Nephron progenitor cell (in vitro differentiated cells): ENCODE measurements around the gene DLG1.

ENCODE experiments used
- DNase-seq: peaks from one replicate; pipeline ENCODE4 v3.0.0; 2021
- H3K27ac Mint-ChIP-seq: 2 replicates; pipeline ENCODE4 v1.8.0; 2021; ENCODE audit warnings: mild to moderate bottlenecking, moderate library complexity, mixed read lengths
- H3K27me3 Mint-ChIP-seq: 2 replicates; pipeline ENCODE4 v1.8.0; 2021; ENCODE audit warnings: mild to moderate bottlenecking, low read depth, mixed read lengths; ENCODE audit not compliant: poor library complexity
- H3K36me3 Mint-ChIP-seq: 2 replicates; pipeline ENCODE4 v1.8.0; 2021; ENCODE audit warnings: low read depth, mixed read lengths
- H3K4me1 Mint-ChIP-seq: 2 replicates; pipeline ENCODE4 v1.8.0; 2021; ENCODE audit warnings: mixed read lengths
- H3K4me3 Mint-ChIP-seq: 2 replicates; pipeline ENCODE4 v1.8.0; 2021; ENCODE audit warnings: mild to moderate bottlenecking, moderate library complexity, mixed read lengths
- H3K9me3 Mint-ChIP-seq: 2 replicates; pipeline ENCODE4 v1.8.0; 2021; ENCODE audit warnings: mild to moderate bottlenecking, moderate library complexity, mixed read lengths
- CTCF ChIP-seq: fragments of 200-600 bp; sonication (generic); IDR thresholded peaks from 2 replicates; pipeline ENCODE4 v1.5.0; 2021; ENCODE audit warnings: antibody characterized with exemption

Gene DLG1

DNA sequence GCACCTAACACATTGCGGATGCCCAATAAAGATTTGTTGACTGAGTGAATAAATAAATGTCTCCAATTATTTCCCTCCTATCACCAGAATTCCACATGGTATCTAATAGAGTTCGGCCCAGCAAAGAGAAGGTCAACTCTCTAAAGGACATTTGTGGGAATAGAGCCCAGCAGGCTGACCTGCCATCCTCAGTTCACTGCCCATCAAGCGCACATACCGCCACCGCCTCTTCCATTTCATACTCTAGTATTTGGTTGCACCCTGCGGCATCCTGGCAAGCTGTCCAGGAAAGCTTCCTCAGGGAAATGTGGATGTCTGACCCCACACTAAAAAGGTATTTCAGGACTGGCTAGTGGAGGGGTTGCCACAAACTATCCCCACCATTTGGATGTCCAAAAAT is 29.8 kb upstream of the DLG1 start:
- no peak for DNase-seq
- TF ChIP-seq CTCF: no peak
- no peak overlapping the region for H3K27ac Mint-ChIP-seq
- H3K27me3 Mint-ChIP-seq: peaks cover 16% of the 10 kb centered on the region
- H3K36me3 Mint-ChIP-seq: no peaks in the 10 kb centered on the region
- H3K9me3 Mint-ChIP-seq: peaks cover 3% of the 10 kb centered on the region
- peaks cover 30% of the 10 kb centered on the region for H3K4me1 Mint-ChIP-seq
- no peak overlapping the region for H3K4me3 Mint-ChIP-seq

GRCh38 chr3:197327701-197328100 is 29.3 kb upstream of the DLG1 start:
- TF ChIP-seq CTCF: no peak
- Mint-ChIP-seq H3K27me3 (peaks cover 16% of the 10 kb centered on the region), H3K4me3 (no peak overlapping the region)

DNA sequence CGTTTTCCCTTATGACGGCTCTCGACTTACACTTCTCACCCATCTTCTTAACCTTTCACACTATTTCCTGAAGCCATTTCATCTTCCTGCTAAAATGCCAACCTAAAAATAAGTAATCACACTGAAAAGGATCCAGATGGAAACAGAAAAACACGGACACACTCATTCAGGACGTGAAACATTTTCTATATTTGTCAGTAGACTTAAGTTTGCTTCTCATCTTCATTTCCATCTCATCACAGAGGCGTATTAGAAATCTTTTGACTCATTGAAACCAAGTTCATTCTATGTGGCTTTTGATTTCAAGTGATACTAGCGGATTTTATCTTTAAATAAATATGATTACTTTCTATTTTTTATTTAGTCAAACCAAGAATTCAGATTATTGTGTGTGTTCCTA is 27.4 kb upstream of the DLG1 start:
- Mint-ChIP-seq H3K36me3 (peaks cover 9% of the 10 kb centered on the region), H3K27ac (no peak overlapping the region), H3K27me3 (peaks cover 10% of the 10 kb centered on the region), H3K9me3 (peaks cover 17% of the 10 kb centered on the region), H3K4me3 (no peak overlapping the region), H3K4me1 (peaks cover 10% of the 10 kb centered on the region)
- TF ChIP-seq CTCF: no peak
- DNase-seq: no peak

More at GRCh38 chr3:197327701-197328100, 29.3 kb upstream of the DLG1 start:
- H3K27ac Mint-ChIP-seq: no peak overlapping the region
- DNase-seq: no peak
- peaks cover 25% of the 10 kb centered on the region for H3K4me1 Mint-ChIP-seq
- H3K9me3 Mint-ChIP-seq: peaks cover 3% of the 10 kb centered on the region
- H3K36me3 Mint-ChIP-seq: no peaks in the 10 kb centered on the region

GRCh38 chr3:197322149-197322548 is 23.7 kb upstream of the DLG1 start:
- Mint-ChIP-seq H3K27me3 (peaks cover 3% of the 10 kb centered on the region), H3K9me3 (peaks cover 34% of the 10 kb centered on the region), H3K36me3 (peaks cover 9% of the 10 kb centered on the region), H3K4me1 (no peaks in the 10 kb centered on the region), H3K4me3 (no peak overlapping the region), H3K27ac (no peak overlapping the region)
- DNase-seq: no peak
- TF ChIP-seq CTCF: no peak

- H3K36me3 Mint-ChIP-seq: peaks cover 9% of the 10 kb centered on the region
- peaks cover 31% of the 10 kb centered on the region for H3K9me3 Mint-ChIP-seq
- no peaks in the 10 kb centered on the region for H3K4me1 Mint-ChIP-seq
- TF ChIP-seq CTCF: no peak
- no peak overlapping the region for H3K4me3 Mint-ChIP-seq
- H3K27me3 Mint-ChIP-seq: peaks cover 3% of the 10 kb centered on the region
- H3K27ac Mint-ChIP-seq: no peak overlapping the region
- no peak for DNase-seq
These were observed 22.2 kb upstream of the DLG1 start for GRCh38 chr3:197320582-197320981.

GRCh38 chr3:197317250-197317963 is 19.0 kb upstream of the DLG1 start:
- Mint-ChIP-seq H3K36me3 (peaks cover 8% of the 10 kb centered on the region), H3K9me3 (peaks cover 42% of the 10 kb centered on the region), H3K4me1 (no peaks in the 10 kb centered on the region), H3K27ac (no peak overlapping the region), H3K27me3 (peaks cover 3% of the 10 kb centered on the region), H3K4me3 (no peak overlapping the region)
- DNase-seq: no peak
- TF ChIP-seq CTCF: no peak
